SK-N-SH (cell line): ENCODE measurements around the gene SRP14.

Experiments
- MXI1 ChIP-seq: IDR thresholded peaks from 2 replicates; pipeline ENCODE4 v1.6.1; 2012; ENCODE audit warnings: mild to moderate bottlenecking, low read depth, low read length, improper control_type of control experiment
- REST ChIP-seq: IDR thresholded peaks from 2 replicates; pipeline ENCODE4 v1.6.1; 2012; ENCODE audit warnings: mild to moderate bottlenecking, low read depth, low read length, moderate library complexity
- TF ChIP-seq, protein P1 (sequence below): fragments of 200-600 bp; sonication (generic); IDR thresholded peaks from 2 replicates; pipeline ENCODE4 v1.6.1; 2017; ENCODE audit warnings: antibody characterized with exemption, mild to moderate bottlenecking, moderate library complexity

DNA sequence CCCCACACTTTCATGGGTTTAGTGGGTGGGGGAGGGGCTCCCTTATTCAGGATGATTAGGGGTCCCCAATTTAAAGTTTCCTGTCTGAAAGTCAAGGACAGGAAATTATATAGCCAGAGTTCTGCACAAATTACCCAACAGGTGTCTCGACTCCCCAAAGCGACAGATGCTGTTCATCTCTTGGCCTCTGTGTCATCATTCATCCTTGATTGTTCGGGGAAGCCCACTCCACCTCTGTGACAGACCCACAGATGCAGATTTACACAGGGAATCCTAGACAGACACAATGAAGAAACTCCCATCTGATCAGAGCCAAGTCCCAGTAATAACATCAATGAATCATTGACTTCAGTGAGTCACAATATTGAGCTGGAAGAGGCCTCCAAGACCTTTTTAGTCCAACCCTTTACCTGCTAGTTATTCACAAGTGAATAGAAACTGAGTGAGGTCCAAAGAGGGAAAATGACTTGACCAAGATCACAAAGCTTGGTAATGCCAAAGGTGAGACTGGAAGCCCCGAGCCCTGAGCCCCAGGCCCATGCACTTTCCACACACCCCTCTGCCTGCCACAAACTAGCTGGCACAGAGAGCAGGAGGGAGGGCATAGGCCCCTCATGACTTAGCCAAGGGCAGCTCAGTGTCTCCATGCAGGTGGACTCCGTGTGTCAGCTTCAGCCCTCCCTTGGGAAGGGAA lies 7.9 kb upstream of the SRP14 start:
- TF ChIP-seq REST: no peak
- TF ChIP-seq, protein P1, sequence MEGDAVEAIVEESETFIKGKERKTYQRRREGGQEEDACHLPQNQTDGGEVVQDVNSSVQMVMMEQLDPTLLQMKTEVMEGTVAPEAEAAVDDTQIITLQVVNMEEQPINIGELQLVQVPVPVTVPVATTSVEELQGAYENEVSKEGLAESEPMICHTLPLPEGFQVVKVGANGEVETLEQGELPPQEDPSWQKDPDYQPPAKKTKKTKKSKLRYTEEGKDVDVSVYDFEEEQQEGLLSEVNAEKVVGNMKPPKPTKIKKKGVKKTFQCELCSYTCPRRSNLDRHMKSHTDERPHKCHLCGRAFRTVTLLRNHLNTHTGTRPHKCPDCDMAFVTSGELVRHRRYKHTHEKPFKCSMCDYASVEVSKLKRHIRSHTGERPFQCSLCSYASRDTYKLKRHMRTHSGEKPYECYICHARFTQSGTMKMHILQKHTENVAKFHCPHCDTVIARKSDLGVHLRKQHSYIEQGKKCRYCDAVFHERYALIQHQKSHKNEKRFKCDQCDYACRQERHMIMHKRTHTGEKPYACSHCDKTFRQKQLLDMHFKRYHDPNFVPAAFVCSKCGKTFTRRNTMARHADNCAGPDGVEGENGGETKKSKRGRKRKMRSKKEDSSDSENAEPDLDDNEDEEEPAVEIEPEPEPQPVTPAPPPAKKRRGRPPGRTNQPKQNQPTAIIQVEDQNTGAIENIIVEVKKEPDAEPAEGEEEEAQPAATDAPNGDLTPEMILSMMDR: no peak
- TF ChIP-seq MXI1: no peak
